Erythroblast (primary cell): ENCODE measurements around the gene UQCRQ.

Experiments used
- GATA1 ChIP-seq: IDR thresholded peaks from 2 replicates; pipeline ENCODE4 v1.6.1; 2011; ENCODE audit warnings: low read depth, mild to moderate bottlenecking, control low read depth, low read length, moderate library complexity
- POLR2A ChIP-seq: IDR thresholded peaks from 2 replicates; pipeline ENCODE4 v1.6.1; 2011; ENCODE audit warnings: mild to moderate bottlenecking, low read length

- TF ChIP-seq POLR2A, result no peak
- TF ChIP-seq GATA1, result no peak
Measured at GRCh38 chr5:132836852-132837251, 29.6 kb upstream of the UQCRQ start.
